ENCODE data around the gene ABCF2. TPM values are rescaled to one million over a fixed set of nuclear protein-coding genes. Genes with fewer than 3 reads are reported as not detected.

ABCF2 gene
- total RNA-seq, 1 donor from 2014 or later, result 85.8 TPM

- Histone ChIP-seq H3K36me3 (ENCODE audit: control insufficient read depth, insufficient read depth, low read length) (peaks cover 13% of the 10 kb centered on the region), H3K4me3 (ENCODE audit: low read depth, low read length) (no peak overlapping the region), H3K27me3 (ENCODE audit: control insufficient read depth, insufficient read depth, low read length) (peaks cover 7% of the 10 kb centered on the region)
- TF ChIP-seq, protein P1, sequence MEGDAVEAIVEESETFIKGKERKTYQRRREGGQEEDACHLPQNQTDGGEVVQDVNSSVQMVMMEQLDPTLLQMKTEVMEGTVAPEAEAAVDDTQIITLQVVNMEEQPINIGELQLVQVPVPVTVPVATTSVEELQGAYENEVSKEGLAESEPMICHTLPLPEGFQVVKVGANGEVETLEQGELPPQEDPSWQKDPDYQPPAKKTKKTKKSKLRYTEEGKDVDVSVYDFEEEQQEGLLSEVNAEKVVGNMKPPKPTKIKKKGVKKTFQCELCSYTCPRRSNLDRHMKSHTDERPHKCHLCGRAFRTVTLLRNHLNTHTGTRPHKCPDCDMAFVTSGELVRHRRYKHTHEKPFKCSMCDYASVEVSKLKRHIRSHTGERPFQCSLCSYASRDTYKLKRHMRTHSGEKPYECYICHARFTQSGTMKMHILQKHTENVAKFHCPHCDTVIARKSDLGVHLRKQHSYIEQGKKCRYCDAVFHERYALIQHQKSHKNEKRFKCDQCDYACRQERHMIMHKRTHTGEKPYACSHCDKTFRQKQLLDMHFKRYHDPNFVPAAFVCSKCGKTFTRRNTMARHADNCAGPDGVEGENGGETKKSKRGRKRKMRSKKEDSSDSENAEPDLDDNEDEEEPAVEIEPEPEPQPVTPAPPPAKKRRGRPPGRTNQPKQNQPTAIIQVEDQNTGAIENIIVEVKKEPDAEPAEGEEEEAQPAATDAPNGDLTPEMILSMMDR (IDR thresholded peaks at IDR 0.05; ENCODE audit: insufficient read depth, low read length, severe bottlenecking), result no peak
- FAIRE-seq (peak; percentile 18), DNase-seq (ENCODE audit: low read depth) (no peak)
Observed at GRCh38 chr7:151241755-151242096, 14.7 kb upstream of the ABCF2 start.

- FAIRE-seq (no peak), DNase-seq (ENCODE audit: low read depth) (no peak)
- TF ChIP-seq, protein P1 (IDR thresholded peaks at IDR 0.05; ENCODE audit: insufficient read depth, low read length, severe bottlenecking), result no peak
- Histone ChIP-seq H3K27me3 (ENCODE audit: control insufficient read depth, insufficient read depth, low read length) (peaks cover 6% of the 10 kb centered on the region), H3K36me3 (ENCODE audit: control insufficient read depth, insufficient read depth, low read length) (peaks cover 13% of the 10 kb centered on the region), H3K4me3 (ENCODE audit: low read depth, low read length) (no peak overlapping the region)
Observed at GRCh38 chr7:151240942-151241754, 14.1 kb upstream of the ABCF2 start.

DNA sequence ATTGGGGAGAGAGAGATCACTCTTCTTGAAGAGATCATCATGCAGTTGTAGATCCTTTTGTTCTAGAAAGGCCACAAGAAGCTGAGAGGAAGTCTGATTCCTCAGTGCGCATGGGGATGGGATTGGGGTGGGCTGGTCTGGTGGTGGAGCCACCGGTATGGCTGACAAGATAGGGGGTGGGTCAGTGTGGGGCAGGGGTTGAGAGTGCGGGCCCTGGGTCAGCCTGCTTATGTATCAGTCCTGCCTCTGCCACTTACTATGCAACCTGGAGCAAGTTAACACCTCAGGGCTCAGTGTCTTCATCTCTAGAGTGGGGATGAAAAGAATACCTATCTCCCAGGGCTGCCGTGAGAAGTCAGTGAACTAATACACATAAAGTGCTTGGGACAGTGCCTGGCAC is 13.5 kb upstream of the ABCF2 start:
- Histone ChIP-seq H3K27me3 (ENCODE audit: control insufficient read depth, insufficient read depth, low read length) (peaks cover 3% of the 10 kb centered on the region), H3K36me3 (ENCODE audit: control insufficient read depth, insufficient read depth, low read length) (peaks cover 16% of the 10 kb centered on the region), H3K4me3 (ENCODE audit: low read depth, low read length) (no peak overlapping the region)
- TF ChIP-seq, protein P1 (IDR thresholded peaks at IDR 0.05; ENCODE audit: insufficient read depth, low read length, severe bottlenecking), result no peak
- FAIRE-seq (no peak), DNase-seq (ENCODE audit: low read depth) (no peak)

GRCh38 chr7:151239837-151240459 is 12.9 kb upstream of the ABCF2 start:
- TF ChIP-seq, protein P1 (IDR thresholded peaks at IDR 0.05; ENCODE audit: insufficient read depth, low read length, severe bottlenecking), result no peak
- Histone ChIP-seq H3K4me3 (ENCODE audit: low read depth, low read length) (no peak overlapping the region), H3K27me3 (ENCODE audit: control insufficient read depth, insufficient read depth, low read length) (peaks cover 3% of the 10 kb centered on the region), H3K36me3 (ENCODE audit: control insufficient read depth, insufficient read depth, low read length) (peaks cover 21% of the 10 kb centered on the region)
- DNase-seq (ENCODE audit: low read depth), result no peak
- no peak for FAIRE-seq

GRCh38 chr7:151238924-151239836 is 12.2 kb upstream of the ABCF2 start:
- TF ChIP-seq, protein P1 (IDR thresholded peaks at IDR 0.05; ENCODE audit: insufficient read depth, low read length, severe bottlenecking), result no peak
- Histone ChIP-seq H3K36me3 (ENCODE audit: control insufficient read depth, insufficient read depth, low read length) (peaks cover 23% of the 10 kb centered on the region), H3K27me3 (ENCODE audit: control insufficient read depth, insufficient read depth, low read length) (no peaks in the 10 kb centered on the region), H3K4me3 (ENCODE audit: low read depth, low read length) (no peak overlapping the region)
- FAIRE-seq, result peak; percentile 47
- no peak for DNase-seq (ENCODE audit: low read depth)

All from bronchial epithelial cell (primary cell).